GM23338 (cell line): ENCODE measurements around the gene DBH. TPM values are rescaled to one million over a fixed set of nuclear protein-coding genes. Genes with fewer than 3 reads are reported as not detected.

Experiments used
- ATAC-seq: fragments of 200-7000 bp; cut with Tn5 transposase; 3 replicates; pipeline ENCODE4 v1.9.1; 2020
- DNase-seq: peaks from one replicate; pipeline ENCODE4 v3.0.0-alpha.2; 2015; ENCODE audit warnings: low spot score
- H2AFZ ChIP-seq: fragments of 200-600 bp; sonication (generic); 2 replicates; pipeline ENCODE4 v1.8.0; 2016; ENCODE audit warnings: antibody characterized with exemption, mild to moderate bottlenecking, moderate library complexity
- H3F3A ChIP-seq: fragments of 200-600 bp; sonication (generic); replicated peaks from 2 replicates; pipeline ENCODE4 v1.8.0; 2017; ENCODE audit warnings: antibody characterized with exemption, mixed run types, low read depth
- H3K27ac ChIP-seq: fragments of 200-600 bp; sonication (generic); 2 replicates; pipeline ENCODE4 v1.6.1; 2016; ENCODE audit warnings: low read depth
- H3K27me3 ChIP-seq: fragments of 200-600 bp; sonication (generic); 2 replicates; pipeline ENCODE4 v1.8.0; 2016; ENCODE audit warnings: mild to moderate bottlenecking, mixed run types, moderate library complexity; ENCODE audit not compliant: insufficient read depth
- H3K36me3 ChIP-seq: fragments of 200-600 bp; sonication (generic); 2 replicates; pipeline ENCODE4 v1.8.0; 2016; ENCODE audit warnings: mild to moderate bottlenecking; ENCODE audit not compliant: insufficient read depth
- H3K4me1 ChIP-seq: fragments of 200-600 bp; sonication (generic); 2 replicates; pipeline ENCODE4 v1.8.0; 2016; ENCODE audit warnings: mild to moderate bottlenecking, moderate library complexity; ENCODE audit not compliant: insufficient read depth
- H3K4me2 ChIP-seq: fragments of 200-600 bp; sonication (generic); 2 replicates; pipeline ENCODE4 v1.7.1; 2017; ENCODE audit warnings: mixed run types
- H3K4me3 ChIP-seq: fragments of 200-600 bp; sonication (generic); 2 replicates; pipeline ENCODE4 v1.6.1; 2016; ENCODE audit warnings: mixed run types
- H3K79me2 ChIP-seq: fragments of 200-600 bp; sonication (generic); replicated peaks from 2 replicates; pipeline ENCODE4 v1.8.0; 2017; ENCODE audit warnings: mild to moderate bottlenecking; ENCODE audit not compliant: insufficient read depth
- H3K9me2 ChIP-seq: fragments of 200-600 bp; sonication (generic); 2 replicates; pipeline ENCODE4 v1.8.0; 2017; ENCODE audit not compliant: insufficient read depth
- H4K20me1 ChIP-seq: fragments of 200-600 bp; sonication (generic); replicated peaks from 2 replicates; pipeline ENCODE4 v1.8.0; 2017; ENCODE audit warnings: mild to moderate bottlenecking; ENCODE audit not compliant: insufficient read depth
- H3K27ac Mint-ChIP-seq: 2 replicates; pipeline ENCODE4 v1.8.0; 2020; ENCODE audit warnings: inconsistent platforms, mild to moderate bottlenecking, moderate library complexity, mixed read lengths
- H3K27me3 Mint-ChIP-seq: 3 replicates; pipeline ENCODE4 v1.8.0; 2022; ENCODE audit warnings: low read depth, mild to moderate bottlenecking, moderate library complexity, mixed read lengths, inconsistent platforms; ENCODE audit not compliant: insufficient read depth, poor library complexity
- H3K36me3 Mint-ChIP-seq: 3 replicates; pipeline ENCODE4 v1.8.0; 2021; ENCODE audit warnings: low read depth, mild to moderate bottlenecking, inconsistent platforms, moderate library complexity, mixed read lengths
- H3K4me1 Mint-ChIP-seq: 3 replicates; pipeline ENCODE4 v1.8.0; 2020; ENCODE audit warnings: mild to moderate bottlenecking, inconsistent platforms, mixed read lengths
- H3K4me3 Mint-ChIP-seq: 3 replicates; pipeline ENCODE4 v1.8.0; 2021; ENCODE audit warnings: moderate library complexity, mild to moderate bottlenecking, inconsistent platforms, mixed read lengths
- H3K9me3 Mint-ChIP-seq: 3 replicates; pipeline ENCODE4 v1.8.0; 2020; ENCODE audit warnings: moderate library complexity, mild to moderate bottlenecking, inconsistent platforms, mixed read lengths
- EZH2phosphoT487 ChIP-seq: fragments of 200-600 bp; sonication (generic); IDR thresholded peaks from one replicate; pipeline ENCODE4 v1.8.1; 2018; ENCODE audit warnings: antibody characterized with exemption; ENCODE audit not compliant: unreplicated experiment
- JUNB ChIP-seq: IDR thresholded peaks from one replicate; pipeline ENCODE4 v1.6.1; 2016; ENCODE audit warnings: antibody characterized with exemption; ENCODE audit not compliant: unreplicated experiment
- POLR2AphosphoS5 ChIP-seq: IDR thresholded peaks from 2 replicates; pipeline ENCODE4 v1.6.1; 2016; ENCODE audit warnings: antibody characterized with exemption, low read depth
- STAT1 ChIP-seq: IDR thresholded peaks from one replicate; pipeline ENCODE4 v1.6.1; 2016; ENCODE audit warnings: antibody characterized with exemption; ENCODE audit not compliant: unreplicated experiment
- ZNF114 ChIP-seq: fragments of 250-450 bp; sonication (Bioruptor Pico); IDR thresholded peaks from 2 replicates; pipeline ENCODE4 v1.5.0; 2020; ENCODE audit warnings: mild to moderate bottlenecking, moderate library complexity
- ZNF331 ChIP-seq: fragments of 250-450 bp; sonication (Bioruptor Pico); IDR thresholded peaks from 2 replicates; pipeline ENCODE4 v1.5.0; 2020; ENCODE audit warnings: low read depth, mild to moderate bottlenecking, moderate library complexity
- polyA plus RNA-seq: library from polyadenylated mRNA; unstranded; fragments of >200 nt; fragmentation: Nextera tagmentation; extraction: Ambion mirVana; gene quantifications from 2 replicates; pipeline ENCODE4 v1.2.1, GENCODE V29; 2016
- total RNA-seq: library from RNA; depleted of rRNA; stranded (reverse); fragments of >200 nt; shearing (Covaris generic); gene quantifications from 2 replicates; pipeline ENCODE4 v1.2.3, GENCODE V29; 2014
- TF ChIP-seq, protein P1 (sequence below): IDR thresholded peaks from one replicate; pipeline ENCODE4 v1.6.1; 2018; ENCODE audit warnings: antibody characterized with exemption; ENCODE audit not compliant: unreplicated experiment
- TF ChIP-seq, protein P2 (sequence below), 2 experiments: fragments of 200-600 bp in 1 of 2; sonication (generic) in 1 of 2; conservative IDR thresholded peaks; 2 replicates each; pipeline versions ENCODE4 v1.5.1 to v1.6.1; 2016 to 2017; ENCODE audit warnings: antibody characterized with exemption in 2 of 2, low read depth in 2 of 2, mild to moderate bottlenecking in 2 of 2, moderate library complexity in 1 of 2

DBH gene
- total and polyA plus RNA-seq, 2 experiments from 2014 or later: 0.08 to 0.24 TPM

DNA sequence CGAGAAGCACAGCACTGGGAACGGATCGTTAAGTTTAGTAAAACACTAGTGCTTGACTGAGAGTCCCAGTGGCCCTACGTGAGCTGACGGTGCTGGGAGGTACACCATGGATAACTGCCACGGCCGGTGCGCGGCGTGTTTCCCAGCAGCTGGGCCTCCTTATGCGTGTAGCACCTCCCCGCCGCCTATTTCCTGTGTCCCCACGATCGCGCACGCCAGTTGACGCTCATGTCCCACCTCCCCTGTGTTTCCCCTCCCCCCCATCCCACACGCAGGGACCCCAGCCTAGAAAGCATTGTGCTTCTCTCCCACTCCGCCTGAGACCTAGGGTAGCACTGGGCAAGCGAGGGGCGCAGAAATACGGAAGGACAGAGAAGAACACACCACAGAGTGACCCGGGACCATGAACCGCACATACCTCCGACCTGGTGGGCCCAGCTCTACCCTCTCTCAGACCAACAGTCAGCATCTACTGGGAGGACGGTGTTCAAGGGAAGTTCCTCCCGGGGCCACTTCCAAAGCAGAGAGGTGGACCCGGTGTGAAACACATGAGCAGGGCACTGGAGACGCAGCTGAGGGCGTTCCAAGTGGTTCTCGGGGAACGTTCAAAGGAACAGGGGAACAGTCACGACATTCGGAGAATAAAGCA, 45.6 kb downstream of the DBH start:
- H3K4me1 Mint-ChIP-seq: peaks cover 2% of the 10 kb centered on the region; the same call in 2 of the 3 replicates
- H3K36me3 Mint-ChIP-seq: no peaks in the 10 kb centered on the region
- no peaks in the 10 kb centered on the region for H3K36me3 ChIP-seq
- TF ChIP-seq POLR2AphosphoS5: no peak
- TF ChIP-seq ZNF114 (CRISPR knock-in tag): no peak
- H3K79me2 ChIP-seq: no peaks in the 10 kb centered on the region
- ATAC-seq (no peak), DNase-seq (no peak)
- H3K27ac Mint-ChIP-seq: no peak overlapping the region; the same call in 1 of the 2 replicates
- no peak overlapping the region for H3K27ac ChIP-seq
- H3K4me1 ChIP-seq: no peaks in the 10 kb centered on the region
- no peak overlapping the region for H2AFZ ChIP-seq
- H3K4me3 ChIP-seq: no peak overlapping the region
- H3K4me2 ChIP-seq: no peak overlapping the region
- no peaks in the 10 kb centered on the region for H3F3A ChIP-seq
- H3K27me3 ChIP-seq: no peaks in the 10 kb centered on the region
- no peaks in the 10 kb centered on the region for H3K9me2 ChIP-seq
- H3K27me3 Mint-ChIP-seq: peaks cover 9% of the 10 kb centered on the region
- H3K9me3 Mint-ChIP-seq: no peaks in the 10 kb centered on the region
- H4K20me1 ChIP-seq: no peaks in the 10 kb centered on the region
- no peak overlapping the region for H3K4me3 Mint-ChIP-seq

DNA sequence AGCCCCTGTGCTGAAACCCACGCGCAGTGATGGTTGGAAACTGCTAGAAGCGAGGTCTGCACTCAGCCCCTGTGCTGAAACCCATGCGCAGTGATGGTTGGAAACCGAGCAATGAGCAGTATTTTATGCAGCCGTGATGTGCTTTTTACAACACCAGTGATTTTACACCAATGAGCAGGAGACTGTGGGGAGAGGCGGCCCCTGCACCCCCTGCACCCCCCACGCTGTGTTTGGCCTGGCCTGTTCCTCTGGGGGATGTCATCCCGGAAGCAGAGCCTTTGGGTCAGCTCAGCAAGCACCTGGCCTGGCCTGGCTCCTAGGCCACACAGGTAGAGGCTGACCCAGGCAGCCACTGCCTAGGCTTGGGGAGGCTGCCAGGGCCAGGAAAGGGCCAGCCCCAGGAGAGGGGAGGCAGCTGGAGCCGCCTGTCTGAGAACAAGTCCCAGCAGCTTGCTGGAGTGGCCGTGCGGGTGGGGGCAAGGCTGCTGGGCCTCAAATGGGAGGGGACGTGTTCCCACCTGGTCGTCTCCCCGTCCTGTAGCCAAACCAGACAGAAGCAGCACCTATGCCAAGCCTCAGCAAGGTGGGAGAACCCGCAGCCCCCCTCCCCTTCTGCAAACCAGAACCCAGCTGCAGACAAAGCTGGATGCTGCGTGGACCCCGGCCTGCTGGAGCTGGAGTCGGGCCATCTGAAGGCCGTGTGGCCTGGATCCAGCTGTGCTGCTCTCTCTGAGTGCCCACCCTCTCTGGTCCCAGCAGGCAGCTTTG, 46.8 kb downstream of the DBH start:
- Histone ChIP-seq H3K9me2 (no peaks in the 10 kb centered on the region), H3K36me3 (no peaks in the 10 kb centered on the region), H3K4me3 (no peak overlapping the region), H2AFZ (no peak overlapping the region), H3K27ac (no peak overlapping the region), H4K20me1 (no peaks in the 10 kb centered on the region), H3K4me2 (no peak overlapping the region), H3K4me1 (no peaks in the 10 kb centered on the region), H3K79me2 (no peaks in the 10 kb centered on the region), H3F3A (no peaks in the 10 kb centered on the region), H3K27me3 (no peaks in the 10 kb centered on the region)
- Mint-ChIP-seq H3K9me3 (no peaks in the 10 kb centered on the region), H3K27me3 (peaks cover 11% of the 10 kb centered on the region), H3K4me3 (no peak overlapping the region), H3K4me1 (peaks cover 2% of the 10 kb centered on the region; the same call in 2 of the 3 replicates), H3K36me3 (no peaks in the 10 kb centered on the region), H3K27ac (no peak overlapping the region)
- ATAC-seq (no peak), DNase-seq (no peak)
- TF ChIP-seq STAT1 (no peak), ZNF331 (no peak), JUNB (no peak), EZH2phosphoT487 (no peak)
- TF ChIP-seq, protein P1, sequence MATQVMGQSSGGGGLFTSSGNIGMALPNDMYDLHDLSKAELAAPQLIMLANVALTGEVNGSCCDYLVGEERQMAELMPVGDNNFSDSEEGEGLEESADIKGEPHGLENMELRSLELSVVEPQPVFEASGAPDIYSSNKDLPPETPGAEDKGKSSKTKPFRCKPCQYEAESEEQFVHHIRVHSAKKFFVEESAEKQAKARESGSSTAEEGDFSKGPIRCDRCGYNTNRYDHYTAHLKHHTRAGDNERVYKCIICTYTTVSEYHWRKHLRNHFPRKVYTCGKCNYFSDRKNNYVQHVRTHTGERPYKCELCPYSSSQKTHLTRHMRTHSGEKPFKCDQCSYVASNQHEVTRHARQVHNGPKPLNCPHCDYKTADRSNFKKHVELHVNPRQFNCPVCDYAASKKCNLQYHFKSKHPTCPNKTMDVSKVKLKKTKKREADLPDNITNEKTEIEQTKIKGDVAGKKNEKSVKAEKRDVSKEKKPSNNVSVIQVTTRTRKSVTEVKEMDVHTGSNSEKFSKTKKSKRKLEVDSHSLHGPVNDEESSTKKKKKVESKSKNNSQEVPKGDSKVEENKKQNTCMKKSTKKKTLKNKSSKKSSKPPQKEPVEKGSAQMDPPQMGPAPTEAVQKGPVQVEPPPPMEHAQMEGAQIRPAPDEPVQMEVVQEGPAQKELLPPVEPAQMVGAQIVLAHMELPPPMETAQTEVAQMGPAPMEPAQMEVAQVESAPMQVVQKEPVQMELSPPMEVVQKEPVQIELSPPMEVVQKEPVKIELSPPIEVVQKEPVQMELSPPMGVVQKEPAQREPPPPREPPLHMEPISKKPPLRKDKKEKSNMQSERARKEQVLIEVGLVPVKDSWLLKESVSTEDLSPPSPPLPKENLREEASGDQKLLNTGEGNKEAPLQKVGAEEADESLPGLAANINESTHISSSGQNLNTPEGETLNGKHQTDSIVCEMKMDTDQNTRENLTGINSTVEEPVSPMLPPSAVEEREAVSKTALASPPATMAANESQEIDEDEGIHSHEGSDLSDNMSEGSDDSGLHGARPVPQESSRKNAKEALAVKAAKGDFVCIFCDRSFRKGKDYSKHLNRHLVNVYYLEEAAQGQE: no peak
- TF ChIP-seq, protein P2, sequence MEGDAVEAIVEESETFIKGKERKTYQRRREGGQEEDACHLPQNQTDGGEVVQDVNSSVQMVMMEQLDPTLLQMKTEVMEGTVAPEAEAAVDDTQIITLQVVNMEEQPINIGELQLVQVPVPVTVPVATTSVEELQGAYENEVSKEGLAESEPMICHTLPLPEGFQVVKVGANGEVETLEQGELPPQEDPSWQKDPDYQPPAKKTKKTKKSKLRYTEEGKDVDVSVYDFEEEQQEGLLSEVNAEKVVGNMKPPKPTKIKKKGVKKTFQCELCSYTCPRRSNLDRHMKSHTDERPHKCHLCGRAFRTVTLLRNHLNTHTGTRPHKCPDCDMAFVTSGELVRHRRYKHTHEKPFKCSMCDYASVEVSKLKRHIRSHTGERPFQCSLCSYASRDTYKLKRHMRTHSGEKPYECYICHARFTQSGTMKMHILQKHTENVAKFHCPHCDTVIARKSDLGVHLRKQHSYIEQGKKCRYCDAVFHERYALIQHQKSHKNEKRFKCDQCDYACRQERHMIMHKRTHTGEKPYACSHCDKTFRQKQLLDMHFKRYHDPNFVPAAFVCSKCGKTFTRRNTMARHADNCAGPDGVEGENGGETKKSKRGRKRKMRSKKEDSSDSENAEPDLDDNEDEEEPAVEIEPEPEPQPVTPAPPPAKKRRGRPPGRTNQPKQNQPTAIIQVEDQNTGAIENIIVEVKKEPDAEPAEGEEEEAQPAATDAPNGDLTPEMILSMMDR (conservative IDR thresholded peaks at IDR 0.05; ENCODE audit: low read depth in 2 of 2): no peak
